DOHH2 (cell line): ENCODE results near the gene ASPM.

Experiments
- CTCF ChIP-seq: fragments of 200-600 bp; sonication (generic); IDR thresholded peaks from one replicate; pipeline ENCODE4 v1.5.1; 2014; ENCODE audit warnings: antibody characterized with exemption, mild to moderate bottlenecking, low read depth, low read length; ENCODE audit not compliant: poor library complexity, severe bottlenecking
- EZH2phosphoT487 ChIP-seq: fragments of 200-600 bp; sonication (generic); IDR thresholded peaks from 2 replicates; pipeline ENCODE4 v1.6.1; 2017; ENCODE audit warnings: borderline replicate concordance, mild to moderate bottlenecking, antibody characterized with exemption, low read length, moderate library complexity, mixed read lengths

DNA sequence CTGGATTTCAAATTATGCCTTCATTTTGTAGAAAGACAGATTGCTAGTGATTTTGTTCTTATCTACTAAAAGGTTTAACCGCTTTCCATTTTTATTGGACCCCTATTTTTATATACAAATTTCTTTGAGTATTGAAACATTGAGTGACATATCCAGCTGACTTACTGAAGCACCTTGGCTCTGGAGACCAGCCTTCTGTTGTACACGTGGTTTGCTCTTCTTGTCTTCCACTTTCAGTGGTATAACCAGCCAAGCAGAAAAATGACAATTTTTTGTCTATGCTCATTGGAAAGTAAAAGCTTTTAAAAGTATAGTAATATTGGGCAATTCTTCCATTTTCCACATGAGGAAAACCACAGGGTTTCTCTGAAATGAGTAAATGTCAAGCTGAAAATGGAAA lies 83.8 kb downstream of the ASPM start:
- TF ChIP-seq EZH2phosphoT487 = no peak
- no peak for TF ChIP-seq CTCF
